Nephron (organoid): ENCODE data around the gene FBXL16.
A peak's percentile ranks its signal among the peaks of the same experiment; 100 is the strongest.

ENCODE experiments used
- H3K27ac Mint-ChIP-seq, 3 experiments: 2 replicates each; pipeline ENCODE4 v1.8.0; 2020; ENCODE audit warnings: mixed read lengths in 3 of 3, mild to moderate bottlenecking in 2 of 3, moderate library complexity in 1 of 3
- H3K27me3 Mint-ChIP-seq: 2 replicates; pipeline ENCODE4 v1.8.0; 2021; ENCODE audit warnings: low read depth, mild to moderate bottlenecking, moderate library complexity, mixed read lengths
- H3K36me3 Mint-ChIP-seq: 2 replicates; pipeline ENCODE4 v1.8.0; 2020; ENCODE audit warnings: low read depth, mixed read lengths
- H3K4me1 Mint-ChIP-seq: 2 replicates; pipeline ENCODE4 v1.8.0; 2020; ENCODE audit warnings: mixed read lengths
- H3K4me3 Mint-ChIP-seq, 3 experiments: 2 replicates each; pipeline ENCODE4 v1.8.0; 2020; ENCODE audit warnings: mild to moderate bottlenecking in 3 of 3, mixed read lengths in 3 of 3, moderate library complexity in 2 of 3
- H3K9me3 Mint-ChIP-seq: 2 replicates; pipeline ENCODE4 v1.8.0; 2020; ENCODE audit warnings: mixed read lengths
- TF ChIP-seq, protein P1 (sequence below), 3 experiments: fragments of 200-600 bp; sonication (generic); IDR thresholded peaks; one replicate each; pipeline ENCODE4 v1.5.0; 2021; ENCODE audit warnings: antibody characterized with exemption in 3 of 3; ENCODE audit not compliant: unreplicated experiment in 3 of 3

Gene FBXL16

GRCh38 chr16:695355-696089, 10.1 kb downstream of the FBXL16 start:
- peaks cover 90% of the 10 kb centered on the region for H3K27me3 Mint-ChIP-seq
- TF ChIP-seq, protein P1, sequence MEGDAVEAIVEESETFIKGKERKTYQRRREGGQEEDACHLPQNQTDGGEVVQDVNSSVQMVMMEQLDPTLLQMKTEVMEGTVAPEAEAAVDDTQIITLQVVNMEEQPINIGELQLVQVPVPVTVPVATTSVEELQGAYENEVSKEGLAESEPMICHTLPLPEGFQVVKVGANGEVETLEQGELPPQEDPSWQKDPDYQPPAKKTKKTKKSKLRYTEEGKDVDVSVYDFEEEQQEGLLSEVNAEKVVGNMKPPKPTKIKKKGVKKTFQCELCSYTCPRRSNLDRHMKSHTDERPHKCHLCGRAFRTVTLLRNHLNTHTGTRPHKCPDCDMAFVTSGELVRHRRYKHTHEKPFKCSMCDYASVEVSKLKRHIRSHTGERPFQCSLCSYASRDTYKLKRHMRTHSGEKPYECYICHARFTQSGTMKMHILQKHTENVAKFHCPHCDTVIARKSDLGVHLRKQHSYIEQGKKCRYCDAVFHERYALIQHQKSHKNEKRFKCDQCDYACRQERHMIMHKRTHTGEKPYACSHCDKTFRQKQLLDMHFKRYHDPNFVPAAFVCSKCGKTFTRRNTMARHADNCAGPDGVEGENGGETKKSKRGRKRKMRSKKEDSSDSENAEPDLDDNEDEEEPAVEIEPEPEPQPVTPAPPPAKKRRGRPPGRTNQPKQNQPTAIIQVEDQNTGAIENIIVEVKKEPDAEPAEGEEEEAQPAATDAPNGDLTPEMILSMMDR (IDR thresholded peaks at IDR 0.05; ENCODE audit: unreplicated experiment in 3 of 3), result no peak
- H3K27ac Mint-ChIP-seq, result no peak overlapping the region
- H3K36me3 Mint-ChIP-seq, result no peaks in the 10 kb centered on the region
- H3K9me3 Mint-ChIP-seq, result no peaks in the 10 kb centered on the region
- H3K4me3 Mint-ChIP-seq, result peak overlapping the region in 1 of 3 experiments; percentile 23
- peaks cover 5% of the 10 kb centered on the region for H3K4me1 Mint-ChIP-seq

GRCh38 chr16:694863-695354, 10.7 kb downstream of the FBXL16 start:
- no peaks in the 10 kb centered on the region for H3K9me3 Mint-ChIP-seq
- H3K4me1 Mint-ChIP-seq, result peaks cover 10% of the 10 kb centered on the region
- H3K4me3 Mint-ChIP-seq, result no peak overlapping the region
- H3K36me3 Mint-ChIP-seq, result no peaks in the 10 kb centered on the region
- H3K27ac Mint-ChIP-seq, result no peak overlapping the region
- peaks cover 90% of the 10 kb centered on the region for H3K27me3 Mint-ChIP-seq
- TF ChIP-seq, protein P1 (IDR thresholded peaks at IDR 0.05; ENCODE audit: unreplicated experiment in 3 of 3), result no peak

- H3K4me1 Mint-ChIP-seq, result peaks cover 10% of the 10 kb centered on the region
- H3K4me3 Mint-ChIP-seq, result no peak overlapping the region
- peaks cover 85% of the 10 kb centered on the region for H3K27me3 Mint-ChIP-seq
- TF ChIP-seq, protein P1 (IDR thresholded peaks at IDR 0.05; ENCODE audit: unreplicated experiment in 3 of 3), result no peak
- no peaks in the 10 kb centered on the region for H3K9me3 Mint-ChIP-seq
- H3K36me3 Mint-ChIP-seq, result no peaks in the 10 kb centered on the region
- no peak overlapping the region for H3K27ac Mint-ChIP-seq
Measured at GRCh38 chr16:694187-694862, 11.3 kb downstream of the FBXL16 start.

GRCh38 chr16:693766-694165, 11.8 kb downstream of the FBXL16 start:
- peaks cover 10% of the 10 kb centered on the region for H3K4me1 Mint-ChIP-seq
- no peaks in the 10 kb centered on the region for H3K36me3 Mint-ChIP-seq
- H3K9me3 Mint-ChIP-seq, result no peaks in the 10 kb centered on the region
- peaks cover 79% of the 10 kb centered on the region for H3K27me3 Mint-ChIP-seq
- no peak overlapping the region for H3K27ac Mint-ChIP-seq
- TF ChIP-seq, protein P1 (IDR thresholded peaks at IDR 0.05; ENCODE audit: unreplicated experiment in 3 of 3), result no peak
- no peak overlapping the region for H3K4me3 Mint-ChIP-seq

DNA sequence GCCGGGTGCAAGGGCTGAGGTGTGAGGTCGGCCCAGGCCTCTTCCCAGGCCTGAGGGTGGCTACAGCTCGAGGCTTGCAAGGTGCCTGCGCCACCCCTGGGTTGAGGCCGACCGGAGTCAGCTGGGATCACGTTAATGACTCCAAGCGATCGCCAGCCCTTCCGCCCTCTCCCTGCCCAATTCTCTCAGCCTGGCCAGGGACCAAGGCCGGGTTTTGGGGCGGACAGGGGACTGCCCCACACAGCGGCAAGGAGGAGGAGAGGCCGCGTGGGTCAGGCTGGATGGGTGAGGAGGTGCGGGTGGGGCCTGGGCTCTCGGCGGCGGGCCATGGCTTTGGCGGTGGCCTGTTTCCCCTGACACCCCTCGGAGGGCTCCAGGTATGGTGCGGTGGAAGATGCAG, 12.2 kb downstream of the FBXL16 start:
- Mint-ChIP-seq H3K4me1 (peaks cover 10% of the 10 kb centered on the region), H3K36me3 (no peaks in the 10 kb centered on the region), H3K9me3 (no peaks in the 10 kb centered on the region), H3K27ac (no peak overlapping the region), H3K4me3 (peak overlapping the region in 1 of 3 experiments; percentile 21), H3K27me3 (peaks cover 75% of the 10 kb centered on the region)
- TF ChIP-seq, protein P1 (IDR thresholded peaks at IDR 0.05; ENCODE audit: unreplicated experiment in 3 of 3), result no peak
